ENCODE data around the gene EPB41L2.

The EPB41L2 gene

DNA sequence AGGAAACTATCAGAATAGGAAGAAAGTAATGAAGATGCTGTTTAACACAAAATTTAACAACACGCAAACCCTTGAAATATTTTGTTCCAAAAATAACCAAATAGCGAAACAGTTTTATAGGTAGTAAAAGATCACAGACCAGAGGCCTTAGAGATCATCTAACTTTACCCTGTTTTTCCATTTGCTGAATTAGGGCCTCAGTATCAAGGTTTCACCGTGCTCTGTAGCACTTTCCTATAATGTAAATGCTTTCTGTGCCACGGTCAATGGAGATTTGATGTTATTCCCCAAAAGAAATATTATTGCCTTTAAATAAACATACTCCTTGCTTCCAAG is 23.7 kb downstream of the EPB41L2 start:
- TF ChIP-seq, protein P1, sequence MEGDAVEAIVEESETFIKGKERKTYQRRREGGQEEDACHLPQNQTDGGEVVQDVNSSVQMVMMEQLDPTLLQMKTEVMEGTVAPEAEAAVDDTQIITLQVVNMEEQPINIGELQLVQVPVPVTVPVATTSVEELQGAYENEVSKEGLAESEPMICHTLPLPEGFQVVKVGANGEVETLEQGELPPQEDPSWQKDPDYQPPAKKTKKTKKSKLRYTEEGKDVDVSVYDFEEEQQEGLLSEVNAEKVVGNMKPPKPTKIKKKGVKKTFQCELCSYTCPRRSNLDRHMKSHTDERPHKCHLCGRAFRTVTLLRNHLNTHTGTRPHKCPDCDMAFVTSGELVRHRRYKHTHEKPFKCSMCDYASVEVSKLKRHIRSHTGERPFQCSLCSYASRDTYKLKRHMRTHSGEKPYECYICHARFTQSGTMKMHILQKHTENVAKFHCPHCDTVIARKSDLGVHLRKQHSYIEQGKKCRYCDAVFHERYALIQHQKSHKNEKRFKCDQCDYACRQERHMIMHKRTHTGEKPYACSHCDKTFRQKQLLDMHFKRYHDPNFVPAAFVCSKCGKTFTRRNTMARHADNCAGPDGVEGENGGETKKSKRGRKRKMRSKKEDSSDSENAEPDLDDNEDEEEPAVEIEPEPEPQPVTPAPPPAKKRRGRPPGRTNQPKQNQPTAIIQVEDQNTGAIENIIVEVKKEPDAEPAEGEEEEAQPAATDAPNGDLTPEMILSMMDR (IDR thresholded peaks at IDR 0.05) = no peak

DNA sequence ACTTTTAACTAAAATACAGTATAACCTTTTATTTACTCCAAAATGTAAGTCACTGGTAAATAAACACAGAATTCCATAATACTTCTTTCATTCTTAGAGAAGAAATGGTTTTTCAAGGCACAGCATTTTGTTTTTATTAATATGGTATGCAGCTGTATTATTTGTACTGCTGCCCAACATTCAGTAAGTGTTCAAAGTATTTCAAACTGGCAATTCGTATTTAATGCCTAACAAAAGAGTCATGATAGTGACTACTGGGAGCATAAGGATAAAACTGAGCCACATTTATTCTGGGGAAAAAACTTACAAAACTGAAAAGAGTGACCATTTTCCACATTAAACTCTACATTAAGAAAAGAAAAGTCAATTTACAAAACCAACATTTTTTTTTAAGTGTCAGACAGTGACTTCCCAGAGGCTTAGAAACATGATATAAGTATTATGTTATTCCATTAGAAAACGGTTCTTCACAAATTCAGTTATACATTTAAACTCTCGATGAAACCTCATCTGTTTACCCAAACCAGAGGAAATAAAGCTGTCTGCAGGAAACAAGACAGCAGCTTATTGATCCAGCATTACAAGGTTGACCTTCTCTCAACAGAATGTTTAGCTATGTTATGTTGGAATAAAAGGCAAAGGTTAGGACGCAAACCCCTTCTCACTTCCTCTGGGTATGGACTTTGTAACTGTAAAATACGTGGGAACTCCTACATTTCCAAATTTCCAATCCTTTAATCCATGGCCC is 24.3 kb downstream of the EPB41L2 start:
- TF ChIP-seq, protein P1 (IDR thresholded peaks at IDR 0.05) = no peak

DNA sequence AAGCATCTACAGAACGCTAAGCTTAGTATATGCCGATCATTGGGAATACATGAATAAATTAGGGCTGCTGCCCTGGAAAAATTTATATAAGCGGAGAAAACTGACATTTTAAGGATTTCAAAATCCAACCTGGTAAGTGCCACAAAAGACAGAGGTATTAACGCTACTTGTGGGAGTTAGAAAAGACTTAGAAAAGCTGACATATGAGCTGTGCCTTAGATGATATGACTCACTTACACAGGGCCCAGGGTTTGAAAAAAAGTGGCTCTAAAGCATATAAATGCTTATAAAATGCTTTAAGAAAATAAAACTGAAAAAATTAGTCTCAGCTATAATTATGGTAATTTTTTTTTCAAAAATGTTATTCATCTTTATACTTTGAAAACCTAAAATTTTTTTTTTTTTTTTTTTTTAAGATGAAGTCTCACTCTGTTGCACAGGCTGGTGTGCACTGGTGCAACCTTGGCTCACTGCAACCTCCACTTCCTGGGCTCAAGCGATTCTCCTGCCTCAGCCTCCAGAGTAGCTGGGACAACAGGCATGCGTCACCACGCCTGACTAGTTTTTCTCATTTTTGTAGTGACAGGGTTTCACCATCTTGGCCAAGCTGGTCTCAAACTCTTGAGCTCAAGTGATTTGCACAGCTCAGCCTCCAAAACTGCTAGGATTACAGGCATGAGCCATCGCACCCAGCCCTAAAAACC is 25.7 kb downstream of the EPB41L2 start:
- TF ChIP-seq, protein P1 (IDR thresholded peaks at IDR 0.05) = no peak

DNA sequence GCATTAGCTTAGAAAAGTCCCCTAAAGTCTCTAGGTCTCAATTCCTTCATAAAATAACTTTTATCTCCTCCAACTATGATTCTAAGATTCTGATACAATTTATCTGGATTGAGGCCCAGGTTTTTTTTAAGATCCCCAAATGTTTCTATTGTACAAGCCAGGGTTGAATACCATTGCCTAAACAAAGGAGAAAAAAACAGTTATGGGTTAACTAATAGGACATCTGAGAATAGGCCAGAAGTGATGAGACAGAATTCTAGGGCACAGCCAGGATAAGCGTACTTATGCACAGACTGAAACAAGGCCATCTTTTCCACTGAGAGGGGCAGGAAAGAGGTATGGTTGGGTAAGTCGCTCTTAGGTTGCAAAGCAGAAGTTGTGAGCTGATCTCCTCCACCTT is 26.4 kb downstream of the EPB41L2 start:
- TF ChIP-seq, protein P1 (IDR thresholded peaks at IDR 0.05) = no peak

DNA sequence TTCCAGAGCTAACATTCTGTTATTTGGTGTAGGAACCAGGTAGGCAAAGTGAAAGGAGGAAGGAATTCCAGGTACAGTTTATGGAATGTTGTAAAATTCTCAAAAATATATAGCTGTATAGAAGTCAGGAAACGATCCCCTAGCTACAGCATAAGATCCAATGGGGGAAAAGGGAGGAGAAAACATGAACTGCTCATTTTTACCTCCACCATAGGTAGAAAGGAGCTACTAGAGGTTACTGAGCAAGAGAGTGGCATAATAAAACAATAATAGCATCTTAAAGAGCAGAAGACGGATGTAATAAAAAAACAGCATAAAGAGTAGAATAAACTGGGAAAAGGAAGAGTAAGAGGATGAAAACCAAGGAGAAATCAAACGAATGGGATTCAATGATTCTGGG is 26.9 kb downstream of the EPB41L2 start:
- TF ChIP-seq, protein P1 (IDR thresholded peaks at IDR 0.05) = no peak

DNA sequence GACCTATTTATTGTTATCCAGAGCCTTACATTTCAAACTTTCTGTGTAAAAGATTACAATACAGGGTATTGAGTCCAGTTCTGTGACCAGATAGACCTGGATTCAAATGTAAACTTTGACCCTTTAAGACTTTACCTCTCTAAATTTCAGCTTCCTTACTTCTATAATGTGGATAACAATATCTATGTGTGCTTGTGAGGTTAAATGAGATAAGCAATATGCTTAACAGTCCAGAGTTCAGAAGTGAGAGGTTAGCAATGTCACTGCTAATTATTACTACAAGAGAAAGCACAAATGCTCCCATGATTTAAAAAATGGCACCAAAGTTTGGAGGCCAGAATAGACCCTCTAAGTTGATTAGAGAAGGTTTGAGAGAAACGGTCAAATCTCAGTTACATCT is 27.5 kb downstream of the EPB41L2 start:
- TF ChIP-seq, protein P1 (IDR thresholded peaks at IDR 0.05) = no peak

DNA sequence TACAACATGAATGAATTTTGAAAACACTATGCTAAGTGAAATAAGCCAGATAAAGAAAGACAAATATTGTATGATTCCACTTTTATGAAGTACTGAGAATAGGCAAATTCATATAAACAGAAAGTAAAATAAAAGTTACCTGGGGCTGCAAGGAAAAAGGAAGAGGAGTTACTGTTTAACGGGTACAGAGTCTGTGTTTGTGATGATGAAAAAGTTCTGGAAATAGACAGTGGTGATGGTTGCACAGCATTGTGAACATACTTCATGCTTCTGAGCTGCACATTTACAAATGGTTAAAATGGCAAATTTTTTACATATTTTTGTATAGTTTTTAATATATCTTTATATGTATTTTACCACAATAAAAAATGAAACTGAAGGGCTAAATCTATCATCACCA is 29.4 kb downstream of the EPB41L2 start:
- TF ChIP-seq, protein P1 (IDR thresholded peaks at IDR 0.05) = no peak
